ENCODE data around the gene CELA3A.

GRCh38 chr1:22039594-22040285, 38.3 kb downstream of the CELA3A start:
- TF ChIP-seq CTCF (IDR thresholded peaks at IDR 0.05) (no peak), ZFX (IDR thresholded peaks at IDR 0.05; ENCODE audit: borderline replicate concordance) (no peak)

Data from 22Rv1 (cell line).